NCI-H2171 treated with DMSO at 0.1 percent for 48 hours (cell line): ENCODE results near the gene ISCA1.
"Not testable (repeated sequence)": the region's sequence is repeated elsewhere in the genome, so short reads cannot be mapped to it uniquely, and the experiment has no call there.

Experiments
- DNase-seq: peaks from one replicate; lab custom pipeline; 2025; lab: John Stamatoyannopoulos, UW

ISCA1 gene

DNA sequence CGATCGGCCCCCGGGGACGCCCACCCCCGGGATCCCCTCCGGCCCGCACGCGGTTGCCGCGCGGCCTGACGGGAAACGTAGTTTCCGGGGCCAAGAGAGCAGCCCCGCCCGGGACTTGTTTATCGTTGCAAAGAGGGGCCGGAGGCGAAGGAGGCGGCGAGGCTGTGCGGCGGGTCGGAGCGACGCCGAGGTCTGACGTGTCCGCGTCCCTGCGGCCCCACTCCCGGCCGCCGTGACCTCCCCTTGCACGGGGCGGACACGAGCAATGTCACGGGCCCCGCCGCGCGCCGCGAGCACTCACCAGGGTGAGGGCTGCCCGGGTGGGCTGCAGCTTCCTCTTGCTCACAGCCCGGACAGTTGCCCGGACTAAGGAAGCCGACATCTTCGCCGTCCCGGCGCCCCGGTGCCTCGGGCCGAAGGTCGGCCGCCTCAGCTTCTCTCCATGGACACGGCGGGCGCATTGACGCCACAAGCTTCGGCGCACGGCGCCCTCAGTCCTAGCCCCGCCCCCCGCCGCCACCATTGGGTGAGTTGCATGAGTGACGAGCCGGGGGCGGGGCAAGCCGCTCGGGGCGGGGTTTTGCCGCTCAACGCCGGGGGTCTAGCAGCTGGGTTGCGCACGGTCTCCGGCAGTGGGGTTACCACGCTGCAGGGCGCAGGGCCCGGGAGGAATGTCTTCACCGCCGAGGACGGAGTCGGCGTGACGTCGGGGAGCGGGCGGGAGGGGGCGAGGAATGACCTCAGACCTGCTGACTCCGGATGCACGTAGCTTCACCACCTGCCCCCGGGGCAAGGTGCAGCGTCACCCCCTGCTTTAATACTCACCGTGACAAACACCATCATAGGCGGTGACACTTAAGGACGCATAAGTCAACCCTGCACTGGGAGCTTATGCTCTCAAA, at the start of gene ISCA1:
TSS of gene ISCA1 (minus strand) at position 462 of the 902 bp plus-strand sequence. CDS start at position 382, 80 bp downstream.
- peak; percentile 94 for DNase-seq

DNA sequence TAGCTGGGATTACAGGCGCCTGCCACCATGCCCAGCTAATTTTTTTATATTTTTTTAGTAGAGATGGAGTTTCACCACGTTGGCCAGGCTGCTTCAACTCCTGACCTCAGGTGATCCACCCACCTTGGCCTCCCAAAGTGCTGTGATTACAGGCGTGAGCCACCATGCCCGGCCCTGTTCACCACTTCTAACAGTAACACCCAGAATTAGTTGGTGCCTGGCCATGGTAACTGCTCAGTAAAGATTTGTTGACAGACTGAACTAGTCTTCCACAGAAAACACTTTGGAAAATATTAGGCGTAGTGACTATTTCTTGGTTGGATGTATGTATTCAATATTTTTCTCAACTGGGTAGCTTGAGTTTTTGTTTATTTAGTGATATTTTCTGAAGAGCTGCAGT, 47.8 kb upstream of the ISCA1 start:
- DNase-seq: no peak

- DNase-seq: no peak
These were observed 47.3 kb upstream of the ISCA1 start for GRCh38 chr9:86329649-86330048.

DNA sequence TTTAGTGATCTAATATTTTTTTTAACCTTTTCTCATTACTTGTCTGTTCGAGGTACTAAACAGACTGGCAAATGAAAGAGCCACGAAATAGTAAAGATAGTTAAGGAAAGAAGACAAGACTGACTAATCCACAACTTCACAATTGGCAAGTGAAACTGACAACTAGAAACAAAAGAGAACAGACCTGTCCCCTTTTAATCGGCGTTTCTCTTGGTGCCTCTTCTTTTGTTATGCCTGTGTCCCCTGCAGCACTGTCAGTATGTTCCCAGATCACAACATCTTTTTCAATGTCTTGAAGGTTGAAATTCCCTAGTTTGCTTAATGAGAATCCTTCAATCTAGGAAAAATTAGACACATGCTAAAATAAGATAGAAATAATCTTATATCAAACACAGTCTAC, 45.8 kb upstream of the ISCA1 start:
- no peak for DNase-seq

- DNase-seq: no peak
These were observed 44.2 kb upstream of the ISCA1 start for GRCh38 chr9:86326536-86326935.

DNA sequence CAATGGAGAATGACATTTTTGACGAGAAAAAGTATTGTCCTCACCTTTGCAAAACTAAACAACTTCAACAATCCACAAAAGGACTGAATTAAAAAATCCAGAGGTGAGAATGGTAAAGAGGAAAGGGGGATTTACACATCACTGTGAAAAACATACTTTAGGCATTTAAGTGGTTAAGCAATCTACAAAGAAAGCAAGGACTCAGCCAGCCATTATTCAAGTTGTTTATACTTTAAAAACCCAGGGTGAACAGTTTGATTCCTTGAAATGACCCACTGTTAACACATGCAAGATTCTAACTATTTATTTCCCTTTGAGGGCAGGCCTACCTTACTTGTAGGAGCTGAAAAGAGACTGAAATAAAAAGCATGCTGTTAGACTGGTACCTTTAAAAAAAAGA, 42.6 kb upstream of the ISCA1 start:
- DNase-seq: no peak

- no peak for DNase-seq
These were observed 42.0 kb upstream of the ISCA1 start for GRCh38 chr9:86324308-86324707.

- DNase-seq: no peak
These were observed 40.8 kb upstream of the ISCA1 start for GRCh38 chr9:86322973-86323644.

GRCh38 chr9:86321373-86321772, 39.0 kb upstream of the ISCA1 start:
- no peak for DNase-seq

DNA sequence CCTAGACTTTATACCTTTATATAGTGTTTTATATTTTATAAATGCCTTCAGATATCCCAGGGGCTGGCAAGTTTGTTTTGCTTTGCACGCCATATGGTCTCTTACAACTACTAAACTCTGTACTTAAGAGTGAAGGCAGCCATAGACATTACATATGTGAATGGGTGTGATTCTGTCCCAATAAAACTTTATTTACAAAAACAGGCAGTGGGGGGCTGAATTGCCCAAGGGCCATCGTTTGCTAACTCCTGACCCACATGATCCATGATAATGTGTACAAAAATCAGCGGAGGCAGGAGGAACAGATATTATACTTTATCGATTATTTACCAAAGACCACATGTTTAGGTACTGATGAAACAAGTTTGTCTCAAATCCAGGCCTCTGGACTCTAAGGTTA, 35.8 kb upstream of the ISCA1 start:
- no peak for DNase-seq

DNA sequence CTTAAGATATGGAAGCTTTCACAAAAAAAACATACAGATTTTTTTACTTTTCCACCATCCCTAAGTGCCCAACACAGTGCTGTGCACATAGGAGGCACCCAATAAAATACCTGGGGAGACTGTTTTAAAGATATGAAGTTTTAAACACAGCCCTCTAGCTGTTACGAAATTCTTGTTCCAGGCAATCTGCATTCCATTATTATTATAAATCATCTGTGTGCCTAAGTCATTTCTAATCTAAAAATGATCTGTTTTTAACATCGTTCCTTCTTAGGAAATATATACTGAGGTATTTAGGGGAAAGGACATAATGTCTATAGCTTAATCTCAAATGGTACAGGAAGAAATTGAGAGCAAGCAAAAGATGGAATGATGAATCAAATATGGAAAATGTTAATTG, 32.7 kb upstream of the ISCA1 start:
- DNase-seq: no peak

DNA sequence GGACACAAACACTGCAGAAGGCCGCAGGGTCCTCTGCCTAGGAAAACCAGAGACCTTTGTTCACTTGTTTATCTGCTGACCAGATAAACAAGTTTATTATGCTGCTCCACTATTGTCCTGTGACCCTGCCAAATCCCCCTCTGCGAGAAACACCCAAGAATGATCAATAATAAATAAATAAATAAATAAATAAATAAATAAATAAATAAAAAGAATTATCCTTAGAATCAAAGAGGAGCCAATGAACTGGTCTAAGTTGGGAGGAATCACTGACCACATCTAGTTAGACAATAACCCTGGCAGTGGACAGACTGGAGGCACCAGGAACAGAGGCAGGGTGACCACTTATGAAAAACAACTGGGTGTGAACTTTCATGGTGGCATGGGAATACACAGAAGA, 30.6 kb upstream of the ISCA1 start:
- DNase-seq: not testable (repeated sequence)

DNA sequence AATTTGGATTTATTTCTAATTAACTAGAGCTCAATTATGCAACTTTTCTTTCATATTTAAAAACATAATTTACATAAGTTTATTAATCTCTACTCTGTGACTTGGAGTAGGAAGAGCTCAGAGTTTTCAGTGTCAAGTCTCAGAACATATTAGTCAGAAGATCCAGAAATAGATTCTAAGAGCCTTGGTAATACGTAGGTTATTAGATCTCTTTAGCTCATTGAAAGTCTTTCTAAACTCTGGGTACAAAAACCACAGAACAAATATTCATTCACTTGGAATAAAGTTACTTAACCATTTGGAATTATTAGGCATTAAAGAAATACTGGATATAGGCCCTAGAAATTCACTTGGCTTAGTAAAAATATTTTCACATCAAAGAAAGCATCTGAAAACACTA, 26.3 kb upstream of the ISCA1 start:
- no peak for DNase-seq

- peak; percentile 15 for DNase-seq
These were observed 21.9 kb upstream of the ISCA1 start for GRCh38 chr9:86304236-86304730.

- peak; percentile 3 for DNase-seq
These were observed 21.1 kb upstream of the ISCA1 start for GRCh38 chr9:86303316-86303975.

DNA sequence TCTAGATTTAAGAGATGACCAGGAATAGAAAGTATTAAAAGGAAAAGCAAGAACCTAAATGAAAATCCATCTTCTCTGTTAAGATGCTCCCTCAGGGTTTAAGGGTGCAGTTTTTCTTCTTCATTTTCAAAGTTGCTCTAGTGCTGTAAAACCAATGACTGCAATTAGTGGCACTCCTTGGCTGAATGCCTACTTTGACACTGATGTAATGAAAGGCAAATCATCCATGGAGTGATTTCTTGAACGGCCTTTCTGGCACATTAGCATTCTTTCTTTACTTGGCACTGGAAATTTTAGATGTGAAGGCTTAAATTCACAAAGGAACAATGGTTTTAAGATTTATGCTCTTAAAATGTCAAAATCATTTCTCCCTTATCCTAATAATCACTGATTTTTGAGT, 19.3 kb upstream of the ISCA1 start:
- peak; percentile 18 for DNase-seq

GRCh38 chr9:86300701-86301100, 18.4 kb upstream of the ISCA1 start:
- DNase-seq: no peak

- no peak for DNase-seq
These were observed 16.5 kb upstream of the ISCA1 start for GRCh38 chr9:86298873-86299272.

GRCh38 chr9:86290341-86290740, 8.0 kb upstream of the ISCA1 start:
- DNase-seq: not testable (repeated sequence)

DNA sequence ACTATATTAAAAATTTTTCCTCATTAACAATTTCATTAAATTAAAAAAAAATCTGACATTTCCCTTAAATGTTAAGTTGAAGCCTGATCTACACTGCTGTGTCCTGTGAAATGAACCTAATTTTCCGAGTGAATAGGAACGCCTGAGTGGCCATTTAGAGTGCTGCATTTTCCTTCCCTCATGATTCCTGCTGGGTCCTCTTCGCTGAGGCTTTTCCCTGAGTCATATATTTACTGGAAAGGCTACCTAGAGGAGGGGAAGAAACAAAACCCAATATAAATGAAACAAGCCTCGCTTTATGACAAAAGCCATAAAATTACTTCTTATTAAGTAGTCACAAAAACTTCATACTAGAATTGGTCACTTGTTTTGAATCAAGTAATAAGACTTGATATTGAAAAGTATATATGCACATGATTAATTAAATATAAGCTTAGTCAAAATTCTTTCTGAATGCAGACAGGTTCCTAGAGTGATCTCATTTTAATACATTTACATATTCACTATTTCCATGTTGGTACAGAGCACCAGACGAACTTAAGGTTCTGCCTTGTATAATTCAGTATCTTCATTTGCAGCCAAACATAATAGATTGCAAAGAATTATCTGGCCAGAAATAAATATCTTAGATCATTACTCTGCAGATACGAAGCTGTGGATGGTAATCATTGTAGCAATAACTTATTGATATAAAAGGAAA, 6.3 kb upstream of the ISCA1 start:
- DNase-seq: no peak

- no peak for DNase-seq
These were observed 4.7 kb upstream of the ISCA1 start for GRCh38 chr9:86287013-86287412.

DNA sequence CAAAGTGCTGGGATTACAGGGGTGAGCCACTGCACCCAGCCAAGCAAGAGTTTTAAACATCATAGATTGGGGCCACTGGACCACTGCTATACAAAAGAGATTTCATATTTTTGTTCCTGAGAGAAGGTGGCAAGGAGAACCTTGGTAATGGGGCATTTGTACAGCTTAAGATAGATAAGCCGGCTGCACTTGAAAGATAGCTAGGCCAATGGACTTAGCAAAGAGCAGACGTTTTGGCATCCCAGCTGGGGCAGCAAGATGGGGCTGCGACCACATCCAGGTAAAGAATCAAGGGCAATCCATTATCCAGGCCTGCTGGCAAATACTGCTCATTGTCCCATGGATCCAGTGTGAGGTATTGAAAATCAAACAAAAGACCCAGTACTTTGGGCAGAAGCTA, 3.9 kb upstream of the ISCA1 start:
- no peak for DNase-seq
